Activated effector memory CD4-positive, alpha-beta T cell treated with anti-CD3 and anti-CD28 coated beads, Interleukin-2, amount 50 U/mL, for 16 hours (primary cell): ENCODE measurements around the gene UGP2.
"Not testable (repeated sequence)": the region's sequence is repeated elsewhere in the genome, so short reads cannot be mapped to it uniquely, and the experiment has no call there.

Source experiments
- DNase-seq: peaks from one replicate; pipeline ENCODE4 v3.0.0-alpha.2; 2020

Gene UGP2

DNA sequence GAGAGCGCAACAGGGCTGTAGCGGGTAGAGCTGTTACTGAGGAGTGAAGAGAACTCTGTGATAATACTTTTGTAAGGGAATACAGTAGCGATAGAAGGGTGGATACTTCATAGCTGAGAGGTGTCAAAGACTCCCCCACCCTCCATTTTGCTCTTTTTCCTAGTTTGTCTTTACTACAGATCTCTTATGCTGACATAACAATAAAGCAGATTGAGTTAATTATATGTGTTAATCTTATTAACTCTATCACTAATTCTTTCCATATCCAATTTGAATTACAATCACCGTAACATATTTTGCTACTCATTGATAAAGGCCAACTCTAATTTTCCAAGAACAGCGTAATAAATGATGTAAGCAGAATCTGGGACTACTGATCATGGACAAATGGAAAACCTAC lies 57.1 kb downstream of the UGP2 start:
- no peak for DNase-seq

GRCh38 chr2:63899639-63900038 lies 57.9 kb downstream of the UGP2 start:
- no peak for DNase-seq

- DNase-seq, result no peak
Measured at GRCh38 chr2:63902149-63902548, 60.5 kb downstream of the UGP2 start.

DNA sequence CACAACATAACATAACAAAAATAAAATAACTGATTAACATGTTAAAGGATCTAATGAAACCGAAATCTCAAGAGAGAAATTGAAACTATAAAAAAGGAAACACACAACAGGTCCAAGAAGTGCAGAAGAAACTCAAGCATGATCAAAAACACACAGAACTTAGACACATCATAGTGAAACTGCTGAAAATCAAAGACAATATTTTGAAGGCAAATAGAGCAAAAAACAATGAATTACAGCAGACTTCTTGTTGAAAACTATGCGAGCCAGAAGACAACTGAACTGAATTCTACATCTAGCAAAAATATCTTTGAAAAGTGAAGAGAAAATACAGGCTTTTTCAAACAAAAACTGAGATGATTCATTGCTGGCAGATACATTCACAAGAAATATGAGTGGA lies 61.3 kb downstream of the UGP2 start:
- DNase-seq, result no peak

GRCh38 chr2:63914311-63914710 lies 72.6 kb downstream of the UGP2 start:
- no peak for DNase-seq

DNA sequence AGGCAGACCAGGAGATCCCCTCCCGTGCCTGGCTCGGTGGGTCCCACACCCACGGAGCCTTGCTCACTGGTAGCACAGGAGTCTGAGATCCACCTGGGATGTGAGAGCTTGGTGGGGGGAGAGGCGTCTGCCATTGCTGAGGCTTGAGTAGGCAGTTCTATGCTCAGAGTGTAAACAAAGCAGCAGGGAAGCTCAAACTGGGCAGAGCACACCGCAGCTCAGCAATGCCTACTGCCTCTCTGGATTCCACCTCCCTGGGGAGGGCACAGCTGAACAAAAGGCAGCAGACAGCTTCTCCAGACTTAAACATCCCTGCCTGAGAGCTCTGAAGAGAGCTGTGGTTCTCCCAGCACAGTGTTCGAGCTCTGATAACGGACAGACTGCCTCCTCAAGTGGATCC lies 85.1 kb downstream of the UGP2 start:
- no peak for DNase-seq

DNA sequence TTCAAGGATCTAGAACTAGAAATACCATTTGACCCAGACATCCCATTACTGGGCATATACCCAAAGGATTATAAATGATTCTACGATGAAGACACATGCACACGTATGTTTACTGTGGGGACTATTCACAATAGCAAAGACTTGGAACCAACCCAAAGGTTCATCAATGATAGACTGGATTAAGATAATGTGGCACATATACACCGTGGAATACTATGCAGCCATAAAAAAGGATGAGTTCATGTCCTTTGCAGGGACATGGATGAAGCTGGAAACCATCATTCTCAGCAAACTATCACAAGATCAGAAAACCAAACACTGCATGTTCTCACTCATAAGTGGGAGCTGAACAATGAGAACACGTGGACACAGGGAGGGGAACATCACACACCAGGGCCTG lies 90.4 kb downstream of the UGP2 start:
- not testable (repeated sequence) for DNase-seq
